HFF-Myc (cell line): ENCODE data around the gene NOD1.

Source experiments
- DNase-seq: peaks from one replicate; pipeline ENCODE4 v3.0.0-alpha.2; 2011; ENCODE audit warnings: low read depth; ENCODE audit errors: extremely low read depth
- H3K4me3 ChIP-seq: replicated peaks from 2 replicates; pipeline ENCODE4 v1.5.1; 2011; ENCODE audit warnings: low read depth, mild to moderate bottlenecking, control low read depth, low read length
- CTCF ChIP-seq: IDR thresholded peaks from 2 replicates; pipeline ENCODE4 v1.5.1; 2012; ENCODE audit warnings: mild to moderate bottlenecking, low read depth, low read length, control low read depth; ENCODE audit errors: missing control alignments

NOD1 gene

DNA sequence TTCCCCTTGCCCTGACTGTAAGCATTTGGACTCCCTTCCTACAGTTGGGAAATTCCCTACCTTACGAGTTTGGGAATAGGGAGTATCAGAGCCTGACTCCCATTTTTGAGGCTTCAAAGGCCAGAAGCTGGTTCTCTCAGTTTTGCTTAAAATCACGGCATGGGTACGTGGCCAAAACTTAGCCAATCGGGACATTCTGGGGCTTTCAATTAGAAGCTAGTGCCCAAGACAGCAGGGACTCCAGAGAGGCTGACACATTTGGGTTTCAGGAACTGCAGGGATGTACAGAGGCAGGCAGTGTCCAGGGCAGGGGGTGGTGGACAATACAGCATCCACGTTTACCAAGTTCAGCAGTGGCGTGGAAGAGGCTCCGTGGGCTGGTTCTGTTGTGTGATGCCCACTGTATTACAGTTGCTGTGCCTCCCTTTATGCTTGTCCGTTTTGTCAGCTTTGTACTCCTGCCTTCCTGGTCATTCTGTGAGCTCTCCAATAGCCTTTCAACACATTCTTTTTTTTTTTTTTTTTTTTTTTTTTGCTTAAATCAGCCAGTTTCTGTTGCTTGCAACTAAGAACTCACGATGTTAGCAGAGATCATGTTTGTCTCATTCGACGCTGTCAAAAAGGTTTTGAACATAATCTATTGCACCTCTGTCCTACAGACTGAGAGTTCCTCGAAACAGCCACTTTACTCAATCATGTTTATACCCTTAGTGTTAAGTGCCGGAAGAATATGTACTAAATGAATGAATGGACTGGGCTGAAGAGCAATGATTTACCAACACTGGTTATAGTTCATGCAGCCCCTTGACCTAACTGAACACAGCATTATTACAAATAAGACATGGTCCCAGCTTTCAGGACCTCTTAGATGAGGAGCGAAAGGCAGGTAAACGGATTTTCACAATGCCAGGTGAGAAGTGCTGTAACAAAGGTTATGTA, 25.0 kb upstream of the NOD1 start:
- DNase-seq = no peak
- no peak for TF ChIP-seq CTCF
- H3K4me3 ChIP-seq = peak overlapping the region; percentile 91

- H3K4me3 ChIP-seq = peak overlapping the region; percentile 91
- DNase-seq = no peak
- no peak for TF ChIP-seq CTCF
Observed at GRCh38 chr7:30502470-30503251, 24.1 kb upstream of the NOD1 start.

DNA sequence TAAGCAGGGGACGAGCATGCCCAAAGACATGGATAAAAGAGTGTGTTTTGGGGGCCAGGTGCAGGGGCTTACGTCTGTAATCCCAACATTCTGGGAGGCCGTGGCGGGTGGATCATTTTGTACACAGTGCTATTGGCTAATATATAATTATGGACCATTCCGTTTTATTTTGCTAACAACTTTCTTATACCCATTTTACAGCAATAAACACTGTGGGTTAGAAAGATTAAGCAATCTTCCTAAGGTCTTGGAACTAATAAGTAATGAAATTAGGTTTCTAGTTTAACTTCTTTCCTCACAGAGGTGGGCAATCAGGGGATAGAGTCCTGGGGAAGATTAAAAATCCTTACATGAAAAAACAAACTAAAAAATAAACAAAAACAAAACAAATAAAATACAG, 22.7 kb upstream of the NOD1 start:
- no peak for TF ChIP-seq CTCF
- no peak for DNase-seq
- no peak overlapping the region for H3K4me3 ChIP-seq

DNA sequence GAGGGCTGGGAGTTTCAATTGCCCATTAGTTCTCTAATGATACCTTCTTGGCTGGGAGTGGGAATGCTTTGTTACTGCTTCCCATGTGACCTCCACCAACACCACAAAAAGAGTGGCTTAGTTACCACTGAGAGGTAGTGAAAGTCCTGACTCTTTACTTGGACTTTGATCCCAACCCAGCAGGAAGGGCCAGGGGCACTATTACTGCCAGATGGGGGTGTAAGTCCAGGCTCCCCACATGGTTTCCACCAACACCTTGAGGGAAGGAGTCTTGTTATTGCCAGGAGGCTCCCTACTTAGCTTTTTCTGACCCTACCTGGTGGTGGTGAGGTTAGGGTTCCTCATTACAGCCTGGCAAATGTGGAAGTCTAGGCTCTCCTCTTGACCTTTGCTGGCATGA, 14.6 kb upstream of the NOD1 start:
- H3K4me3 ChIP-seq = no peak overlapping the region
- no peak for TF ChIP-seq CTCF
- no peak for DNase-seq

GRCh38 chr7:30491417-30491816, 12.8 kb upstream of the NOD1 start:
- DNase-seq = no peak
- TF ChIP-seq CTCF = no peak
- no peak overlapping the region for H3K4me3 ChIP-seq

- H3K4me3 ChIP-seq = no peak overlapping the region
- TF ChIP-seq CTCF = no peak
- no peak for DNase-seq
Observed at GRCh38 chr7:30487371-30487770, 8.8 kb upstream of the NOD1 start.
